Activated CD8-positive, alpha-beta memory T cell treated with anti-CD3 and anti-CD28 coated beads for 48 hours (primary cell): ENCODE results near the gene SFTPB.
"Not testable (repeated sequence)": the region's sequence is repeated elsewhere in the genome, so short reads cannot be mapped to it uniquely, and the experiment has no call there.

ENCODE experiments used
- DNase-seq, 3 experiments: peaks; one replicate each; pipeline ENCODE4 v3.0.0-alpha.2; 2020; ENCODE audit warnings: low read depth in 2 of 3, low spot score in 2 of 3

The SFTPB gene

GRCh38 chr2:85678377-85678776 lies 10.4 kb upstream of the SFTPB start:
- DNase-seq, result no peak

- no peak for DNase-seq
These were observed 8.0 kb upstream of the SFTPB start for GRCh38 chr2:85675866-85676548.

- DNase-seq, result no peak
These were observed 7.4 kb upstream of the SFTPB start for GRCh38 chr2:85675427-85675826.

GRCh38 chr2:85674417-85674816 lies 6.4 kb upstream of the SFTPB start:
- no peak for DNase-seq

GRCh38 chr2:85673716-85674375 lies 5.8 kb upstream of the SFTPB start:
- no peak for DNase-seq

- no peak for DNase-seq
These were observed 4.5 kb upstream of the SFTPB start for GRCh38 chr2:85672456-85672855.

- DNase-seq, result not testable (repeated sequence)
These were observed 2.4 kb upstream of the SFTPB start for GRCh38 chr2:85670416-85670815.

- no peak for DNase-seq
These were observed 1.6 kb upstream of the SFTPB start for GRCh38 chr2:85669549-85669948.

GRCh38 chr2:85668857-85669142 lies 801 bp upstream of the SFTPB start:
- DNase-seq, result no peak

- DNase-seq, result no peak
These were observed 414 bp downstream of the SFTPB start for GRCh38 chr2:85667561-85668008.

GRCh38 chr2:85666435-85667316 lies 1.3 kb downstream of the SFTPB start:
- no peak for DNase-seq

- DNase-seq, result no peak
These were observed 2.0 kb downstream of the SFTPB start for GRCh38 chr2:85666016-85666415.

GRCh38 chr2:85665264-85665937 lies 2.6 kb downstream of the SFTPB start:
- no peak for DNase-seq

- DNase-seq, result no peak
These were observed 4.1 kb downstream of the SFTPB start for GRCh38 chr2:85663594-85664565.

- DNase-seq, result no peak
These were observed 5.0 kb downstream of the SFTPB start for GRCh38 chr2:85662899-85663593.

- DNase-seq, result no peak
These were observed 6.7 kb downstream of the SFTPB start for GRCh38 chr2:85661139-85661858.

- DNase-seq, result no peak
These were observed 7.3 kb downstream of the SFTPB start for GRCh38 chr2:85660725-85661124.

GRCh38 chr2:85660301-85660700 lies 7.7 kb downstream of the SFTPB start:
- not testable (repeated sequence) for DNase-seq

GRCh38 chr2:85659324-85659981 lies 8.5 kb downstream of the SFTPB start:
- no peak for DNase-seq
